KMS-11 (cell line): Measurements from ENCODE around the gene SORCS2.

Experiments used
- H2AFZ ChIP-seq: fragments of 200-600 bp; sonication (generic); 2 replicates; pipeline ENCODE4 v1.6.1; 2016; ENCODE audit warnings: antibody characterized with exemption, mixed run types, low read depth
- H3K27ac ChIP-seq: fragments of 200-600 bp; sonication (generic); 2 replicates; pipeline ENCODE4 v1.6.1; 2016; ENCODE audit warnings: mild to moderate bottlenecking, mixed run types
- H3K27me3 ChIP-seq: fragments of 200-600 bp; sonication (generic); 2 replicates; pipeline ENCODE4 v1.6.1; 2017; ENCODE audit warnings: mild to moderate bottlenecking, low read depth, mixed run types, moderate library complexity; ENCODE audit not compliant: insufficient read depth
- H3K36me3 ChIP-seq: fragments of 200-600 bp; sonication (generic); 2 replicates; pipeline ENCODE4 v1.6.1; 2017; ENCODE audit warnings: mild to moderate bottlenecking, mixed run types; ENCODE audit not compliant: insufficient read depth
- H3K4me1 ChIP-seq: fragments of 200-600 bp; sonication (generic); 2 replicates; pipeline ENCODE4 v1.6.1; 2016; ENCODE audit warnings: mild to moderate bottlenecking, low read depth, mixed run types; ENCODE audit not compliant: poor library complexity, severe bottlenecking
- H3K4me2 ChIP-seq: fragments of 200-600 bp; sonication (generic); 2 replicates; pipeline ENCODE4 v1.7.0; 2016; ENCODE audit warnings: mild to moderate bottlenecking, mixed run types
- H3K4me3 ChIP-seq: fragments of 200-600 bp; sonication (generic); IDR thresholded peaks from 2 replicates; pipeline ENCODE4 v1.6.1; 2017; ENCODE audit warnings: low read depth, low read length, mixed read lengths; ENCODE audit not compliant: insufficient read depth
- H3K79me2 ChIP-seq: fragments of 200-600 bp; sonication (generic); 2 replicates; pipeline ENCODE4 v1.6.1; 2016; ENCODE audit warnings: low read depth, mixed run types; ENCODE audit not compliant: insufficient read depth
- H3K9ac ChIP-seq: fragments of 200-600 bp; sonication (generic); 2 replicates; pipeline ENCODE4 v1.6.1; 2016; ENCODE audit warnings: mild to moderate bottlenecking, mixed run types
- H4K20me1 ChIP-seq: fragments of 200-600 bp; sonication (generic); 2 replicates; pipeline ENCODE4 v1.6.1; 2016; ENCODE audit warnings: mild to moderate bottlenecking, mixed run types; ENCODE audit not compliant: insufficient read depth
- CTCF ChIP-seq: fragments of 200-600 bp; sonication (generic); conservative IDR thresholded peaks from 2 replicates; pipeline ENCODE4 v1.6.1; 2017; ENCODE audit warnings: low read depth, mild to moderate bottlenecking, antibody characterized with exemption, low read length, moderate library complexity, mixed read lengths

The SORCS2 gene

GRCh38 chr4:7689773-7690693, 497.7 kb downstream of the SORCS2 start:
- Histone ChIP-seq H4K20me1 (no peaks in the 10 kb centered on the region), H3K27ac (no peak overlapping the region), H3K27me3 (no peaks in the 10 kb centered on the region), H3K4me1 (no peaks in the 10 kb centered on the region), H3K9ac (no peak overlapping the region), H3K79me2 (no peaks in the 10 kb centered on the region), H3K4me2 (no peak overlapping the region), H2AFZ (no peak overlapping the region), H3K4me3 (no peak overlapping the region), H3K36me3 (no peaks in the 10 kb centered on the region)
- no peak for TF ChIP-seq CTCF

- no peaks in the 10 kb centered on the region for H3K36me3 ChIP-seq
- no peak overlapping the region for H2AFZ ChIP-seq
- no peak for TF ChIP-seq CTCF
- no peaks in the 10 kb centered on the region for H3K4me1 ChIP-seq
- no peak overlapping the region for H3K27ac ChIP-seq
- no peaks in the 10 kb centered on the region for H3K79me2 ChIP-seq
- H4K20me1 ChIP-seq = no peaks in the 10 kb centered on the region
- no peak overlapping the region for H3K4me3 ChIP-seq
- no peaks in the 10 kb centered on the region for H3K27me3 ChIP-seq
- H3K9ac ChIP-seq = no peak overlapping the region
- H3K4me2 ChIP-seq = no peak overlapping the region
Measured at GRCh38 chr4:7691061-7691460, 498.7 kb downstream of the SORCS2 start.

GRCh38 chr4:7691982-7692381, 499.6 kb downstream of the SORCS2 start:
- H3K4me2 ChIP-seq = no peak overlapping the region
- H3K27me3 ChIP-seq = no peaks in the 10 kb centered on the region
- H3K4me1 ChIP-seq = no peaks in the 10 kb centered on the region
- H2AFZ ChIP-seq = no peak overlapping the region
- no peak for TF ChIP-seq CTCF
- H3K27ac ChIP-seq = no peak overlapping the region
- H4K20me1 ChIP-seq = no peaks in the 10 kb centered on the region
- H3K4me3 ChIP-seq = no peak overlapping the region
- H3K79me2 ChIP-seq = no peaks in the 10 kb centered on the region
- no peak overlapping the region for H3K9ac ChIP-seq
- H3K36me3 ChIP-seq = no peaks in the 10 kb centered on the region

DNA sequence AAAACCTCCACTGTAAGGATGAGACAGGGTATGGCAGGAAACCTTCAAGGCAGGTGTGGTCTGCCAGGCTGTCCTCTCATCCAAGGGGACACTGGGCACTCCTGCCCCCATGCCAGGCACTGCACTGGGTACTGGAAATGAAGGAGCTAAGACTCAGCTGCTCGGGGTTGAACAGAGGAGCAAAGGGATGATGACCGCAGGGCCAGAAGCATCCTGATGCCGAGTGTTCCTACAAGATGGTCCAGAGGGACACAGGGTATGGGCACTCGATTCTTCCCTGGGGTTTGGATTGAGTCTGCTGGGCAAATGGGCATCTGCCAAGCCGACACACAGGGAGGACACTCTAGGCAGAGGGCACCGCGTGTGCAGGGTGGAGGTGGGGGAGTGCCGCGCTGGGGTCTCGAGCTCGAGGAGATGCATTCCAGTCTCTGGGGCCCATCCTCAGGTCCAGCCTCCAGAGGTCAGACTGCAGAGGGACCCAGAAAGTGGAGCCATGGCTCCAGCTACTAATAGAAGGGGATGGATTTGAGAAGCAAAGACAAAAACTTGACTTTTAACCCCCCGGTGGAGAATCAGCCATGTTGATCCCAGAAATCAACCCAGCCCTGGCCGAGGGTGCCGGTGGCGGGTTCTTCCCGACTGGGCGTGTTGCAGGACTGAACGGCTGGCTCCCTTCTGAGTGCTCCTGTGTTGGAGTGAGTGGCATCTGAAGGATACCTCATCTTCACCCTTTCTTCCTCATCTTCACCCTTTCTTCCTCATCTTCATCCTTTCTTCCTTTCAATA, 500.3 kb downstream of the SORCS2 start:
- Histone ChIP-seq H3K79me2 (no peaks in the 10 kb centered on the region), H3K4me2 (no peak overlapping the region), H4K20me1 (no peaks in the 10 kb centered on the region), H2AFZ (no peak overlapping the region), H3K36me3 (no peaks in the 10 kb centered on the region), H3K9ac (no peak overlapping the region), H3K27ac (no peak overlapping the region), H3K4me1 (no peaks in the 10 kb centered on the region), H3K27me3 (no peaks in the 10 kb centered on the region), H3K4me3 (no peak overlapping the region)
- TF ChIP-seq CTCF = no peak
